MM.1S (cell line): ENCODE data around the gene MYH11.

ENCODE experiments used
- DNase-seq: peaks from one replicate; pipeline ENCODE4 v3.0.0-alpha.2; 2015
- H2AFZ ChIP-seq: fragments of 300-600 bp; sonication (generic); 2 replicates; pipeline ENCODE4 v1.6.0; 2016; ENCODE audit warnings: antibody characterized with exemption, low read length
- H3F3A ChIP-seq: fragments of 300-600 bp; sonication (generic); 2 replicates; pipeline ENCODE4 v1.6.1; 2016; ENCODE audit warnings: mild to moderate bottlenecking, antibody characterized with exemption, low read length, moderate library complexity, mixed read lengths; ENCODE audit not compliant: insufficient read depth
- H3K27ac ChIP-seq: fragments of 300-600 bp; sonication (generic); 2 replicates; pipeline ENCODE4 v1.5.1; 2016; ENCODE audit warnings: mild to moderate bottlenecking, low read length
- H3K27me3 ChIP-seq: fragments of 300-600 bp; sonication (generic); replicated peaks from 2 replicates; pipeline ENCODE4 v1.6.0; 2016; ENCODE audit warnings: low read length; ENCODE audit not compliant: insufficient read depth
- H3K36me3 ChIP-seq: fragments of 300-600 bp; sonication (generic); replicated peaks from 2 replicates; pipeline ENCODE4 v1.6.1; 2016; ENCODE audit warnings: mild to moderate bottlenecking, low read length, mixed read lengths; ENCODE audit not compliant: insufficient read depth
- H3K4me1 ChIP-seq: fragments of 300-600 bp; sonication (generic); 2 replicates; pipeline ENCODE4 v1.6.1; 2016; ENCODE audit warnings: low read length, mixed read lengths
- H3K4me2 ChIP-seq: fragments of 300-600 bp; sonication (generic); 2 replicates; pipeline ENCODE4 v1.6.0; 2016; ENCODE audit warnings: low read depth, low read length
- H3K4me3 ChIP-seq: fragments of 300-600 bp; sonication (generic); 2 replicates; pipeline ENCODE4 v1.5.1; 2016; ENCODE audit warnings: low read length, mixed read lengths
- H3K79me2 ChIP-seq: fragments of 300-600 bp; sonication (generic); 2 replicates; pipeline ENCODE4 v1.6.1; 2016; ENCODE audit warnings: mixed run types, low read length, mixed read lengths
- H3K9ac ChIP-seq: fragments of 300-600 bp; sonication (generic); 2 replicates; pipeline ENCODE4 v1.6.1; 2016; ENCODE audit warnings: low read length, mixed read lengths
- H3K9me2 ChIP-seq: fragments of 300-600 bp; sonication (generic); replicated peaks from 2 replicates; pipeline ENCODE4 v1.6.1; 2016; ENCODE audit warnings: mild to moderate bottlenecking, low read length, mixed read lengths; ENCODE audit not compliant: insufficient read depth
- H3K9me3 ChIP-seq: fragments of 300-600 bp; sonication (generic); replicated peaks from 2 replicates; pipeline ENCODE4 v1.6.1; 2016; ENCODE audit warnings: mild to moderate bottlenecking, low read length, mixed read lengths; ENCODE audit not compliant: insufficient read depth
- H4K20me1 ChIP-seq: fragments of 300-600 bp; sonication (generic); 2 replicates; pipeline ENCODE4 v1.6.1; 2016; ENCODE audit warnings: mild to moderate bottlenecking, low read length, moderate library complexity, mixed read lengths; ENCODE audit not compliant: insufficient read depth
- CTCF ChIP-seq: fragments of 300-600 bp; sonication (generic); IDR thresholded peaks from 2 replicates; pipeline ENCODE4 v1.5.1; 2016; ENCODE audit warnings: antibody characterized with exemption, low read length, mixed read lengths
- EZH2 ChIP-seq: fragments of 300-600 bp; sonication (generic); optimal IDR thresholded peaks from 2 replicates; pipeline ENCODE3; 2017; ENCODE audit warnings: low read depth, mild to moderate bottlenecking, antibody characterized with exemption, low read length, mixed read lengths
- EZH2phosphoT487 ChIP-seq: fragments of 300-600 bp; sonication (generic); IDR thresholded peaks from 2 replicates; pipeline ENCODE4 v1.6.1; 2018; ENCODE audit warnings: antibody characterized with exemption, low read length

MYH11 gene

GRCh38 chr16:15887283-15887682 lies 30.5 kb upstream of the MYH11 start:
- no peaks in the 10 kb centered on the region for H3F3A ChIP-seq
- peak overlapping the region; percentile 79 for H3K4me2 ChIP-seq
- peaks cover 11% of the 10 kb centered on the region for H3K4me1 ChIP-seq
- no peaks in the 10 kb centered on the region for H3K36me3 ChIP-seq
- TF ChIP-seq EZH2phosphoT487 (no peak), CTCF (no peak), EZH2 (no peak)
- H3K4me3 ChIP-seq, result peak overlapping the region; percentile 95
- no peak overlapping the region for H3K27ac ChIP-seq
- H3K79me2 ChIP-seq, result peaks cover 55% of the 10 kb centered on the region
- DNase-seq, result no peak
- no peak overlapping the region for H2AFZ ChIP-seq
- H3K9me2 ChIP-seq, result no peaks in the 10 kb centered on the region
- H3K27me3 ChIP-seq, result no peaks in the 10 kb centered on the region
- H3K9ac ChIP-seq, result no peak overlapping the region
- H3K9me3 ChIP-seq, result no peaks in the 10 kb centered on the region
- H4K20me1 ChIP-seq, result no peaks in the 10 kb centered on the region

DNA sequence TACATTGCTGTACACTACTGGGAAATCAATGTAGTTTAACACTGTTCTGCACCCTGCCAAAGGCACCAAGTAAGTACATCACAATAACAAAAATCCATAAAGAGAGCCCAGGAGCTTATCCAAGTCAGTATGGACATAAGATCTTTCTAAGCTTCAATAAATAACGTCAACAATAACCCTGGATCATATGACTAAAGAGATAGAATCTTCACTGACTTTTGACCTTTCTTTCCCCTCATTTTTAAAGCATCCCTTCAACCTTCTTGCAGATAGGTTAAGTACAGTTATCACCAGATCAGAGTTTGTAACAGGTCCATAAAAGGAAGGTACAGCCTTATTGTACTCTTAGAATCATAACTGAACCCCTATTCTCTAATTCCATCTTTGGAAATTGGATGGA lies 29.2 kb upstream of the MYH11 start:
- Histone ChIP-seq H3K9me2 (no peaks in the 10 kb centered on the region), H3K9ac (no peak overlapping the region), H3K4me3 (no peak overlapping the region), H3K79me2 (peaks cover 55% of the 10 kb centered on the region), H3K9me3 (no peaks in the 10 kb centered on the region), H4K20me1 (no peaks in the 10 kb centered on the region), H2AFZ (no peak overlapping the region), H3K4me2 (no peak overlapping the region), H3K27ac (no peak overlapping the region), H3K27me3 (no peaks in the 10 kb centered on the region), H3K4me1 (peaks cover 11% of the 10 kb centered on the region), H3K36me3 (no peaks in the 10 kb centered on the region), H3F3A (no peaks in the 10 kb centered on the region)
- no peak for TF ChIP-seq EZH2phosphoT487
- no peak for TF ChIP-seq EZH2
- TF ChIP-seq CTCF, result no peak
- DNase-seq, result no peak

DNA sequence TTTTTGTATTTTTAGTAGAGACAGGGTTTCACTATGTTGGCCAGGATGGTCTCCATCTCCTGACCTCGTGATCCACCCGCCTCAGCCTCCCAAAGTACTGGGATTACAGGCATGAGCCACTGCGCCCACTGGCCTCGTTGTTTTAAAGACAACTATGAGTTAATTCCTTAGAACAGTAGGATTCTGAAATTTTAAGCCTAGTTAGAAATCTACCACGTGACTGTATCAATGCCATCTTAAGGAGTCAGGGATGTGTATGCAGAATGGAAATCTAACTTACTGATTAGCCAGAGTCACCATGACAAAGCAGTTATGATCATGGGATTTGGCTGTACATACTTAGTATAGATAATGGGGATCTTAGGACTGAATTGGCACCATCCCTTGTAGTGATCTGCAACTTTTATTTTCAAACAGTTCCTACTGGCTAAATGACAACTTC lies 28.8 kb upstream of the MYH11 start:
- Histone ChIP-seq H3K4me2 (no peak overlapping the region), H3K27me3 (no peaks in the 10 kb centered on the region), H4K20me1 (no peaks in the 10 kb centered on the region), H3K9me2 (no peaks in the 10 kb centered on the region), H3K36me3 (no peaks in the 10 kb centered on the region), H3K27ac (no peak overlapping the region), H3K4me1 (peaks cover 11% of the 10 kb centered on the region), H3K4me3 (no peak overlapping the region), H3K79me2 (peaks cover 59% of the 10 kb centered on the region), H2AFZ (no peak overlapping the region), H3F3A (no peaks in the 10 kb centered on the region), H3K9me3 (no peaks in the 10 kb centered on the region), H3K9ac (no peak overlapping the region)
- TF ChIP-seq EZH2phosphoT487 (no peak), CTCF (no peak), EZH2 (no peak)
- no peak for DNase-seq

DNA sequence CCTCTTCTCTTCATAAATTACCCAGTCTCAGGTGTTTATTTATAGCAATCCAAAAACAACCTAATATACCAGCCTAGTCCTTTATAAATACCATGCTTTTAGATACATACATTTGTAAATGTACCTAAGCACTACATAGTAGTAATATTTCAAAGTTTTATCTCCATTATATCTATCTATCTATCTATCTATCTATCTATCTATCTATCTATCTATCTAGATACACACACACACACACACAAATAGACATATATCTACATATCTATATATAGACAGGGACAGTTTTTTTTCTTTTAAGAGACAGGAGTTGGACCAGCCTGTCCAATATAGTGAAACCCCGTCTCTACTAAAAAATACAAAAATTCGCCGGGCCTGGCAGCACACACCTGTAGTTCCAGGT lies 25.7 kb upstream of the MYH11 start:
- H3K9me3 ChIP-seq, result no peaks in the 10 kb centered on the region
- no peaks in the 10 kb centered on the region for H3K27me3 ChIP-seq
- no peaks in the 10 kb centered on the region for H3F3A ChIP-seq
- H3K79me2 ChIP-seq, result peaks cover 55% of the 10 kb centered on the region
- H3K27ac ChIP-seq, result no peak overlapping the region
- H3K9me2 ChIP-seq, result no peaks in the 10 kb centered on the region
- no peaks in the 10 kb centered on the region for H4K20me1 ChIP-seq
- no peak for TF ChIP-seq EZH2phosphoT487
- no peak for TF ChIP-seq EZH2
- no peak for TF ChIP-seq CTCF
- H3K4me3 ChIP-seq, result no peak overlapping the region
- no peak overlapping the region for H2AFZ ChIP-seq
- H3K9ac ChIP-seq, result no peak overlapping the region
- H3K4me1 ChIP-seq, result peaks cover 4% of the 10 kb centered on the region
- no peak for DNase-seq
- no peaks in the 10 kb centered on the region; the same call in 1 of the 2 replicates for H3K36me3 ChIP-seq
- H3K4me2 ChIP-seq, result no peak overlapping the region
